ENCODE results near the gene LRP1.
A peak's percentile ranks its signal among the peaks of the same experiment; 100 is the strongest.

The LRP1 gene

GRCh38 chr12:57096099-57096572 lies 32.1 kb upstream of the LRP1 start:
- DNase-seq (ENCODE audit: insufficient read length, low spot score) = no peak
- no peak for FAIRE-seq
- TF ChIP-seq CTCF (IDR thresholded peaks at IDR 0.05; ENCODE audit: insufficient read depth, missing control alignments) = no peak

GRCh38 chr12:57096748-57097553 lies 31.3 kb upstream of the LRP1 start:
- DNase-seq (ENCODE audit: insufficient read length, low spot score) = no peak
- FAIRE-seq = no peak

GRCh38 chr12:57097554-57097835 lies 30.8 kb upstream of the LRP1 start:
- DNase-seq (ENCODE audit: insufficient read length, low spot score) (no peak), FAIRE-seq (no peak)
- no peak for TF ChIP-seq CTCF (IDR thresholded peaks at IDR 0.05; ENCODE audit: insufficient read depth, missing control alignments)

More at GRCh38 chr12:57096748-57097553, 31.3 kb upstream of the LRP1 start:
- TF ChIP-seq CTCF (IDR thresholded peaks at IDR 0.05; ENCODE audit: insufficient read depth, missing control alignments) = no peak

- no peak for TF ChIP-seq CTCF (IDR thresholded peaks at IDR 0.05; ENCODE audit: insufficient read depth, missing control alignments)
- no peak for FAIRE-seq
- DNase-seq (ENCODE audit: insufficient read length, low spot score) = peak; percentile 11
Measured at GRCh38 chr12:57098546-57098945, 29.7 kb upstream of the LRP1 start.

- FAIRE-seq = no peak
- no peak for TF ChIP-seq CTCF (IDR thresholded peaks at IDR 0.05; ENCODE audit: insufficient read depth, missing control alignments)
- DNase-seq (ENCODE audit: insufficient read length, low spot score) = no peak
Measured at GRCh38 chr12:57099047-57099714, 29.1 kb upstream of the LRP1 start.

- FAIRE-seq (no peak), DNase-seq (ENCODE audit: insufficient read length, low spot score) (no peak)
- no peak for TF ChIP-seq CTCF (IDR thresholded peaks at IDR 0.05; ENCODE audit: insufficient read depth, missing control alignments)
Measured at GRCh38 chr12:57099766-57100165, 28.5 kb upstream of the LRP1 start.

All from D721Med (cell line).